SK-N-SH (cell line): Measurements from ENCODE around the gene SUPV3L1. TPM values are rescaled to one million over a fixed set of nuclear protein-coding genes. Genes with fewer than 3 reads are reported as not detected.

Experiments used
- CTCF ChIA-PET: fragments of 300-600, 350-600 bp; formaldehyde crosslinking; extraction: SDS; loops from one replicate; lab custom pipeline; 2021; lab: Yijun Ruan, JAX
- POLR2A ChIA-PET: fragments of 350-600 bp; sonication (Branson Sonifier 250); formaldehyde crosslinking; extraction: SDS; loops from one replicate; lab custom pipeline; 2020; ENCODE audit warnings: antibody characterized with exemption, inconsistent platforms; lab: Yijun Ruan, JAX
- DNase-seq: peaks from one replicate; pipeline ENCODE4 v3.0.0; 2012
- H2AFZ ChIP-seq: fragments of 200-600 bp; sonication (generic); 2 replicates; pipeline ENCODE4 v1.8.1; 2016; ENCODE audit warnings: antibody characterized with exemption, mild to moderate bottlenecking, low read depth
- H3F3A ChIP-seq: fragments of 200-600 bp; sonication (generic); replicated peaks from 2 replicates; pipeline ENCODE3; 2016; ENCODE audit warnings: antibody characterized with exemption, mild to moderate bottlenecking; ENCODE audit not compliant: insufficient read depth
- H3K27ac ChIP-seq, 2 experiments: fragments of 200-500 bp in 1 of 2; fragments of 200-600 bp in 1 of 2; sonication (Bioruptor generic) in 1 of 2; sonication (generic), shearing (Covaris generic) in 1 of 2; 2 replicates each; pipeline versions ENCODE4 v1.5.1 to v1.6.1; 2014 to 2016; ENCODE audit warnings: low read depth in 2 of 2, inconsistent platforms in 1 of 2, low read length in 1 of 2, mild to moderate bottlenecking in 1 of 2, mixed read lengths in 1 of 2
- H3K27me3 ChIP-seq: fragments of 200-600 bp; sonication (generic), shearing (Covaris generic); 2 replicates; pipeline ENCODE4 v1.6.1; 2016; ENCODE audit warnings: mixed run types; ENCODE audit not compliant: insufficient read depth
- H3K36me3 ChIP-seq, 2 experiments: fragments of 200-500 bp in 1 of 2; fragments of 200-600 bp in 1 of 2; sonication (Bioruptor generic) in 1 of 2; sonication (generic) in 1 of 2; replicated peaks in 1 of 2; 2 replicates each; pipeline versions ENCODE3 to v1.5.1; 2014 to 2016; ENCODE audit warnings: low read length in 1 of 2, mild to moderate bottlenecking in 1 of 2; ENCODE audit not compliant: insufficient read depth in 2 of 2, control insufficient read depth in 1 of 2
- H3K4me1 ChIP-seq, 2 experiments: fragments of 200-500 bp in 1 of 2; fragments of 200-600 bp in 1 of 2; sonication (Bioruptor generic) in 1 of 2; sonication (generic), shearing (Covaris generic) in 1 of 2; 2 replicates each; pipeline versions ENCODE4 v1.5.1 to v1.6.1; 2014 to 2016; ENCODE audit warnings: low read depth in 1 of 2, low read length in 1 of 2, mixed run types in 1 of 2; ENCODE audit not compliant: insufficient read depth in 2 of 2, control insufficient read depth in 1 of 2
- H3K4me2 ChIP-seq: fragments of 200-600 bp; sonication (generic), shearing (Covaris generic); 2 replicates; pipeline ENCODE4 v1.6.1; 2017; ENCODE audit warnings: mixed run types
- H3K4me3 ChIP-seq, 2 experiments: fragments of 200-500 bp in 1 of 2; fragments of 200-600 bp in 1 of 2; sonication (Bioruptor generic) in 1 of 2; sonication (generic), shearing (Covaris generic) in 1 of 2; 2 replicates each; pipeline versions ENCODE4 v1.5.1 to v1.8.1; 2014 to 2016; ENCODE audit warnings: low read depth in 2 of 2, inconsistent platforms in 1 of 2, low read length in 1 of 2, mild to moderate bottlenecking in 1 of 2, mixed read lengths in 1 of 2, moderate library complexity in 1 of 2
- H3K79me2 ChIP-seq: fragments of 200-600 bp; sonication (generic); 2 replicates; pipeline ENCODE4 v1.8.1; 2017; ENCODE audit warnings: mild to moderate bottlenecking; ENCODE audit not compliant: insufficient read depth
- H3K9ac ChIP-seq: fragments of 200-600 bp; sonication (generic); 2 replicates; pipeline ENCODE4 v1.6.1; 2017; ENCODE audit warnings: mixed run types
- H3K9me2 ChIP-seq: fragments of 200-600 bp; sonication (generic); 2 replicates; pipeline ENCODE4 v1.6.1; 2017; ENCODE audit warnings: mixed run types
- H3K9me3 ChIP-seq: fragments of 200-600 bp; sonication (generic); 2 replicates; pipeline ENCODE4 v1.6.1; 2017; ENCODE audit warnings: mixed run types, mild to moderate bottlenecking, moderate library complexity
- H4K20me1 ChIP-seq: fragments of 200-600 bp; sonication (generic); 2 replicates; pipeline ENCODE4 v1.6.1; 2017; ENCODE audit warnings: mild to moderate bottlenecking, mixed run types; ENCODE audit not compliant: insufficient read depth
- CHD2 ChIP-seq: fragments of 150-350 bp; IDR thresholded peaks from 2 replicates; pipeline ENCODE4 v1.6.1; 2018; ENCODE audit warnings: low read length; ENCODE audit not compliant: partially characterized antibody
- ELF1 ChIP-seq: IDR thresholded peaks from 2 replicates; pipeline ENCODE4 v1.4.0; 2012
- EZH2phosphoT487 ChIP-seq: fragments of 200-600 bp; sonication (generic); IDR thresholded peaks from 2 replicates; pipeline ENCODE4 v1.6.1; 2017; ENCODE audit warnings: low read depth, mixed run types, mild to moderate bottlenecking, antibody characterized with exemption, moderate library complexity, borderline replicate concordance
- FOSL2 ChIP-seq: IDR thresholded peaks from 2 replicates; pipeline ENCODE4 v1.4.0; 2012; ENCODE audit warnings: low read depth, mild to moderate bottlenecking, moderate library complexity, borderline replicate concordance
- FOXM1 ChIP-seq: IDR thresholded peaks from 2 replicates; pipeline ENCODE4 v1.4.0; 2012; ENCODE audit warnings: low read depth, mild to moderate bottlenecking
- GABPA ChIP-seq: IDR thresholded peaks from 2 replicates; pipeline ENCODE4 v1.4.0; 2012; ENCODE audit warnings: low read depth, mild to moderate bottlenecking
- JUND ChIP-seq: IDR thresholded peaks from 2 replicates; pipeline ENCODE4 v1.4.0; 2012
- MXI1 ChIP-seq: IDR thresholded peaks from 2 replicates; pipeline ENCODE4 v1.6.1; 2012; ENCODE audit warnings: mild to moderate bottlenecking, low read depth, low read length, improper control_type of control experiment
- SIN3A ChIP-seq: IDR thresholded peaks from 2 replicates; pipeline ENCODE4 v1.6.1; 2012; ENCODE audit warnings: low read depth, mild to moderate bottlenecking, low read length, moderate library complexity, borderline replicate concordance
- SMC3 ChIP-seq: IDR thresholded peaks from 2 replicates; pipeline ENCODE4 v1.6.1; 2012; ENCODE audit warnings: low read depth, low read length, improper control_type of control experiment
- TCF12 ChIP-seq: IDR thresholded peaks from 2 replicates; pipeline ENCODE4 v1.4.0; 2012
- TEAD4 ChIP-seq: IDR thresholded peaks from 2 replicates; pipeline ENCODE4 v1.4.0; 2012; ENCODE audit warnings: mild to moderate bottlenecking, borderline replicate concordance; ENCODE audit not compliant: insufficient read depth
- USF2 ChIP-seq: fragments of 150-350 bp; IDR thresholded peaks from 2 replicates; pipeline ENCODE4 v1.6.1; 2017; ENCODE audit warnings: antibody characterized with exemption, low read length, low read depth, borderline replicate concordance
- YY1 ChIP-seq: IDR thresholded peaks from 2 replicates; pipeline ENCODE4 v1.4.0; 2012; ENCODE audit warnings: low read depth, mild to moderate bottlenecking
- WGBS: methylation state at CpG from one replicate; pipeline ENCODE4 v1.1.6; 2017; ENCODE audit warnings: low lambda C conversion rate; 5-methylcytosine and 5-hydroxymethylcytosine counted together
- polyA plus RNA-seq, 3 experiments: library from polyadenylated mRNA; depleted of rRNA; stranded (reverse); fragments of >200 nt; gene quantifications; 2 replicates each; pipeline ENCODE4 v1.2.3, GENCODE V29; 2012
- TF ChIP-seq, protein P1 (sequence below): IDR thresholded peaks from 2 replicates; pipeline ENCODE4 v1.6.1; 2012; ENCODE audit warnings: mild to moderate bottlenecking, low read depth, low read length, moderate library complexity
- TF ChIP-seq, protein P2 (sequence below): IDR thresholded peaks from 2 replicates; pipeline ENCODE4 v1.4.0; 2012; ENCODE audit warnings: low read depth, borderline replicate concordance

The SUPV3L1 gene
- polyA plus RNA-seq, 1 of the 3 experiments (the other 2 are of a cell fraction): 19.8 TPM

DNA sequence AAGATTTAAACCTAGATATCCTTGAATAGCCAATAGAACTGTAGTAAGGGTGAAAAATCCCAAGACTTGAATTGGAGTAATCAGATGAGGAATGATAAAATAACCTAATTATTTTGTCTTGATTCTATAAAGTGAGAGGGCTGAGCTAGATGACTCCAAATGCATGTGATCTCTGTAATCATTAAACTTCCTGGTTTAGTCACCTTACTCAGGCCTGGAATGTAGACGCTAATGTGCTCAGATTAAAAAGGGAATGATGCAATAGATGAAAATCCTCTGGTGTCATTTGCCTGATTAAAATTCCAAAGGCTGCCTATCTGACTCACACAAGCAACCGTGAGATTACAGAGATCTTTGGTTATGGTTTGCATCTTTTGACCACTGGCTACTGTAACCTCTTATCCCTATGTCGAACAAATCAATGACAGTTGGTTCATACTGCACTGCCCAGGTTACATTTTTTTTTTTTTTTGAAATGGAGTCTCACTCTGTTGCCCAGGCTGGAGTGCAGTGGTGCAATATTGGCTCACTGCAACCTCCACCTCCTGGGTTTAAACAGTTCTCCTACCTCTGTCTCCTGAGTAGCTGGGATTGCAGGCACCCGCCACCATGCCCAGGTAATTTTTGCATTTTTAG, 37.2 kb downstream of the SUPV3L1 start:
- no peak for DNase-seq
- peaks cover 0 to 19% of the 10 kb centered on the region in 2 experiments; a peak in 1 of 4 replicates for H3K4me1 ChIP-seq
- H3K4me2 ChIP-seq: no peak overlapping the region
- no peaks in the 10 kb centered on the region for H4K20me1 ChIP-seq
- H3K27ac ChIP-seq: peak overlapping the region in 1 of 2 experiments; percentile 44; a peak in 2 of 4 replicates
- no peaks in the 10 kb centered on the region for H3K36me3 ChIP-seq
- TF ChIP-seq CHD2: no peak
- 0 out of 2 replicates have a peak, but pooled peaks have one; percentile 9 for TF ChIP-seq TCF12
- peak; percentile 17; the same call in 1 of the 2 replicates for TF ChIP-seq TEAD4
- TF ChIP-seq, all 33 proteins: peak for 2
- WGBS: 38% methylated on average over 4 of the region's 4 CpGs
- no peak overlapping the region; the same call in 1 of the 2 replicates for H3K9ac ChIP-seq
- no peak overlapping the region for H3K4me3 ChIP-seq
- ChIA-PET POLR2A (no interaction called here), CTCF (interaction anchor here (1.2 to 2.0 kb wide), 2 partner anchors 15 to 191 kb away, joined by 4 read pairs; no protein-coding TSS in a partner anchor)
- H2AFZ ChIP-seq: no peak overlapping the region
- no peaks in the 10 kb centered on the region for H3K9me3 ChIP-seq
- no peaks in the 10 kb centered on the region for H3K27me3 ChIP-seq
- no peaks in the 10 kb centered on the region for H3F3A ChIP-seq
- no peaks in the 10 kb centered on the region for H3K79me2 ChIP-seq
- H3K9me2 ChIP-seq: no peaks in the 10 kb centered on the region

DNA sequence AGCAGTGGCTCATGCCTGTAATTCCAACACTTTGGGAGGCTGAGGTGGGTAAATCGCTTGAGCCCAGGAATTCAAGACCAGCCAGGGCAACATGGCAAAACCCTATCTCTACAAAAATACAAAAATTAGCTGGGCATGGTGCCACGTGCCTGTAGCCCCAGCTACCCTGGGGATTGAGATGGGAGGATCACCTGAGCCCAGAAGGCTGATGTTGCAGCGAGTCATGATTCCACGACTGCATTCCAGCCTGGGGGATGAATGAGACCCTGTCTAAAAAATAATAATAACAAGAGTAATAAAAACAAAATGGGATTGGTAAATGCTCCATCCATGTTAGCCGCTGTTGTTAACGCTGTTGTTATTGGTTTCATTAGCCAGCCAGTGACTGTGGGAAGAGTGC, 38.8 kb downstream of the SUPV3L1 start:
- no peak overlapping the region for H3K27ac ChIP-seq
- peaks cover 3 to 19% of the 10 kb centered on the region in 2 experiments; a peak in 2 of 4 replicates for H3K4me1 ChIP-seq
- no peaks in the 10 kb centered on the region for H4K20me1 ChIP-seq
- H3K4me3 ChIP-seq: no peak overlapping the region
- ChIA-PET CTCF (interaction anchor here (1.2 kb wide), 1 partner anchor 174 kb away, joined by 3 read pairs; no protein-coding TSS in a partner anchor), POLR2A (no interaction called here)
- H3K9me3 ChIP-seq: no peaks in the 10 kb centered on the region
- WGBS: 91% methylated on average over 6 of the region's 6 CpGs
- TF ChIP-seq, protein P1, sequence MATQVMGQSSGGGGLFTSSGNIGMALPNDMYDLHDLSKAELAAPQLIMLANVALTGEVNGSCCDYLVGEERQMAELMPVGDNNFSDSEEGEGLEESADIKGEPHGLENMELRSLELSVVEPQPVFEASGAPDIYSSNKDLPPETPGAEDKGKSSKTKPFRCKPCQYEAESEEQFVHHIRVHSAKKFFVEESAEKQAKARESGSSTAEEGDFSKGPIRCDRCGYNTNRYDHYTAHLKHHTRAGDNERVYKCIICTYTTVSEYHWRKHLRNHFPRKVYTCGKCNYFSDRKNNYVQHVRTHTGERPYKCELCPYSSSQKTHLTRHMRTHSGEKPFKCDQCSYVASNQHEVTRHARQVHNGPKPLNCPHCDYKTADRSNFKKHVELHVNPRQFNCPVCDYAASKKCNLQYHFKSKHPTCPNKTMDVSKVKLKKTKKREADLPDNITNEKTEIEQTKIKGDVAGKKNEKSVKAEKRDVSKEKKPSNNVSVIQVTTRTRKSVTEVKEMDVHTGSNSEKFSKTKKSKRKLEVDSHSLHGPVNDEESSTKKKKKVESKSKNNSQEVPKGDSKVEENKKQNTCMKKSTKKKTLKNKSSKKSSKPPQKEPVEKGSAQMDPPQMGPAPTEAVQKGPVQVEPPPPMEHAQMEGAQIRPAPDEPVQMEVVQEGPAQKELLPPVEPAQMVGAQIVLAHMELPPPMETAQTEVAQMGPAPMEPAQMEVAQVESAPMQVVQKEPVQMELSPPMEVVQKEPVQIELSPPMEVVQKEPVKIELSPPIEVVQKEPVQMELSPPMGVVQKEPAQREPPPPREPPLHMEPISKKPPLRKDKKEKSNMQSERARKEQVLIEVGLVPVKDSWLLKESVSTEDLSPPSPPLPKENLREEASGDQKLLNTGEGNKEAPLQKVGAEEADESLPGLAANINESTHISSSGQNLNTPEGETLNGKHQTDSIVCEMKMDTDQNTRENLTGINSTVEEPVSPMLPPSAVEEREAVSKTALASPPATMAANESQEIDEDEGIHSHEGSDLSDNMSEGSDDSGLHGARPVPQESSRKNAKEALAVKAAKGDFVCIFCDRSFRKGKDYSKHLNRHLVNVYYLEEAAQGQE: no peak
- TF ChIP-seq FOSL2: no peak
- TF ChIP-seq MXI1: no peak
- no peak for TF ChIP-seq YY1
- no peak for TF ChIP-seq ELF1
- TF ChIP-seq, protein P2, sequence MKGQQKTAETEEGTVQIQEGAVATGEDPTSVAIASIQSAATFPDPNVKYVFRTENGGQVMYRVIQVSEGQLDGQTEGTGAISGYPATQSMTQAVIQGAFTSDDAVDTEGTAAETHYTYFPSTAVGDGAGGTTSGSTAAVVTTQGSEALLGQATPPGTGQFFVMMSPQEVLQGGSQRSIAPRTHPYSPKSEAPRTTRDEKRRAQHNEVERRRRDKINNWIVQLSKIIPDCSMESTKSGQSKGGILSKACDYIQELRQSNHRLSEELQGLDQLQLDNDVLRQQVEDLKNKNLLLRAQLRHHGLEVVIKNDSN: no peak
- TF ChIP-seq SIN3A: no peak
- TF ChIP-seq USF2: no peak
- TF ChIP-seq SMC3: no peak
- TF ChIP-seq EZH2phosphoT487: no peak
- TF ChIP-seq GABPA: no peak
- no peak for TF ChIP-seq JUND
- TF ChIP-seq FOXM1: no peak
- TF ChIP-seq TEAD4: no peak
- H3K36me3 ChIP-seq: no peaks in the 10 kb centered on the region
- H3F3A ChIP-seq: no peaks in the 10 kb centered on the region
- no peaks in the 10 kb centered on the region for H3K79me2 ChIP-seq
- DNase-seq: no peak
- H3K9ac ChIP-seq: no peak overlapping the region
- no peaks in the 10 kb centered on the region for H3K9me2 ChIP-seq
- H3K4me2 ChIP-seq: no peak overlapping the region
- H2AFZ ChIP-seq: no peak overlapping the region
- no peaks in the 10 kb centered on the region for H3K27me3 ChIP-seq
